Choroid plexus epithelial cell (primary cell): Measurements from ENCODE around the gene VCL.

ENCODE experiments used
- DNase-seq: peaks from one replicate; pipeline ENCODE4 v3.0.0-alpha.2; 2010; ENCODE audit warnings: low read depth
- H3K4me3 ChIP-seq: 2 replicates; pipeline ENCODE4 v1.5.1; 2011; ENCODE audit warnings: low read depth, mild to moderate bottlenecking, control low read depth, low read length, moderate library complexity
- CTCF ChIP-seq: conservative IDR thresholded peaks from 2 replicates; pipeline ENCODE4 v1.5.1; 2011; ENCODE audit warnings: low read depth, mild to moderate bottlenecking, control low read depth, inconsistent platforms, low read length, moderate library complexity

Gene VCL

GRCh38 chr10:74114041-74114448, 116.1 kb downstream of the VCL start:
- no peak for TF ChIP-seq CTCF
- DNase-seq: no peak
- H3K4me3 ChIP-seq: no peak overlapping the region

- TF ChIP-seq CTCF: no peak
Measured at GRCh38 chr10:74117738-74118137, 119.8 kb downstream of the VCL start.

GRCh38 chr10:74118804-74119203, 120.9 kb downstream of the VCL start:
- no peak overlapping the region for H3K4me3 ChIP-seq
- no peak for DNase-seq
- TF ChIP-seq CTCF: no peak

More at GRCh38 chr10:74117738-74118137, 119.8 kb downstream of the VCL start:
- H3K4me3 ChIP-seq: no peak overlapping the region
- DNase-seq: no peak

- no peak overlapping the region for H3K4me3 ChIP-seq
- DNase-seq: peak; percentile 34
- TF ChIP-seq CTCF: no peak
Measured at GRCh38 chr10:74120911-74121310, 123.0 kb downstream of the VCL start.

GRCh38 chr10:74121368-74121767, 123.5 kb downstream of the VCL start:
- no peak for TF ChIP-seq CTCF
- no peak for DNase-seq
- H3K4me3 ChIP-seq: no peak overlapping the region

- no peak for TF ChIP-seq CTCF
- H3K4me3 ChIP-seq: no peak overlapping the region
- DNase-seq: no peak
Measured at GRCh38 chr10:74122060-74122459, 124.1 kb downstream of the VCL start.

GRCh38 chr10:74123081-74123480, 125.2 kb downstream of the VCL start:
- no peak for DNase-seq
- no peak overlapping the region for H3K4me3 ChIP-seq
- no peak for TF ChIP-seq CTCF
